AG09319 (cell line): Measurements from ENCODE around the gene OSBPL1A.

Experiments used
- DNase-seq: peaks from one replicate; pipeline ENCODE4 v3.0.0-alpha.2; 2010; ENCODE audit warnings: low read depth; ENCODE audit errors: extremely low read depth
- CTCF ChIP-seq: IDR thresholded peaks from 2 replicates; pipeline ENCODE4 v1.5.1; 2011; ENCODE audit warnings: low read depth, mild to moderate bottlenecking, inconsistent platforms, low read length, moderate library complexity

OSBPL1A gene

GRCh38 chr18:24259869-24260641 lies 137.6 kb downstream of the OSBPL1A start:
- DNase-seq = no peak
- no peak for TF ChIP-seq CTCF

GRCh38 chr18:24254071-24254470 lies 143.6 kb downstream of the OSBPL1A start:
- DNase-seq = no peak
- TF ChIP-seq CTCF = no peak

- no peak for TF ChIP-seq CTCF
- no peak for DNase-seq
These were observed 147.9 kb downstream of the OSBPL1A start for GRCh38 chr18:24249716-24250115.

- TF ChIP-seq CTCF = no peak
- DNase-seq = no peak
These were observed 149.3 kb downstream of the OSBPL1A start for GRCh38 chr18:24248359-24248758.

GRCh38 chr18:24246143-24246542 lies 151.5 kb downstream of the OSBPL1A start:
- no peak for DNase-seq
- TF ChIP-seq CTCF = no peak

GRCh38 chr18:24244698-24245097 lies 152.9 kb downstream of the OSBPL1A start:
- DNase-seq = no peak
- TF ChIP-seq CTCF = no peak

- no peak for DNase-seq
- TF ChIP-seq CTCF = no peak
These were observed 153.9 kb downstream of the OSBPL1A start for GRCh38 chr18:24243677-24244076.
